Adrenal gland (tissue), 12 donors: Measurements from ENCODE around the gene PLXNC1. TPM values are rescaled to one million over a fixed set of nuclear protein-coding genes. Genes with fewer than 3 reads are reported as not detected.

Experiments used
- DNase-seq, 7 donors: peaks; one replicate each; pipeline ENCODE4 v3.0.0-alpha.2; 2019 to 2020
- H3K27ac ChIP-seq, 5 donors: fragments of 200-600 bp; sonication (generic) in 4 of 5; 1 replicate in 3 of 5; 2 replicates in 2 of 5; pipeline versions ENCODE4 v1.5.1 to v1.8.0; 2016 to 2020; ENCODE audit warnings: mild to moderate bottlenecking in 1 of 5
- H3K27me3 ChIP-seq: fragments of 200-600 bp; 2 replicates; pipeline ENCODE4 v1.8.0; 2021
- H3K36me3 ChIP-seq, 2 donors: fragments of 200-600 bp; replicated peaks in 1 of 2; 1 replicate in 1 of 2; 2 replicates in 1 of 2; pipeline versions ENCODE4 v1.5.1 to v1.8.0; 2018 to 2022
- H3K4me1 ChIP-seq, 2 donors: fragments of 200-600 bp; replicated peaks in 1 of 2; 1 replicate in 1 of 2; 2 replicates in 1 of 2; pipeline versions ENCODE4 v1.5.1 to v1.8.0; 2018 to 2021
- H3K4me3 ChIP-seq, 4 donors: fragments of 200-600 bp; sonication (generic) in 3 of 4; one replicate each; pipeline ENCODE4 v1.5.1; 2016 to 2018
- H3K9me3 ChIP-seq, 3 donors: fragments of 200-600 bp; sonication (generic) in 1 of 3; replicated peaks in 1 of 3; 1 replicate in 2 of 3; 2 replicates in 1 of 3; pipeline versions ENCODE4 v1.5.1 to v1.8.0; 2016 to 2021
- CTCF ChIP-seq, 6 experiments: fragments of 450-650 bp in 4 of 6; fragments of 200-600 bp in 2 of 6; sonication (generic) in 1 of 6; IDR thresholded peaks; 1 replicate in 5 of 6; 2 replicates in 1 of 6; pipeline versions ENCODE4 v1.5.1 to v1.8.0; 2016 to 2021; ENCODE audit warnings: antibody characterized with exemption in 6 of 6, mild to moderate bottlenecking in 2 of 6, moderate library complexity in 1 of 6
- POLR2A ChIP-seq, 2 donors: fragments of 450-650 bp; IDR thresholded peaks; one replicate each; pipeline ENCODE4 v1.6.1; 2017; ENCODE audit warnings: antibody characterized with exemption in 2 of 2, mild to moderate bottlenecking in 2 of 2, moderate library complexity in 1 of 2
- WGBS, 4 donors: extraction: QIAGEN DNeasy Blood & Tissue Kit in 2 of 4; methylation state at CpG; one replicate each; pipeline versions ENCODE4 v1.1.5 to v1.1.7; 2013 to 2017; 5-methylcytosine and 5-hydroxymethylcytosine counted together
- intact Hi-C, 2 donors: fragments of 100-400 bp; cut with DNase I; formaldehyde crosslinking; loops; one replicate each; pipeline versions ENCODE4 v1.14.1 to v1.15.0; 2022 to 2023
- polyA plus RNA-seq, 3 donors: library from polyadenylated mRNA; stranded (reverse); fragments of 200-250 nt in 2 of 3; fragments of 350-450 nt in 1 of 3; fragmentation: Illumina TruSeq in 1 of 3; extraction: RNeasy Lipid Tissue Mini Kit (QIAGEN cat#74804) in 1 of 3; gene quantifications; one replicate each; pipeline ENCODE4 v1.2.3, GENCODE V29; 2013 to 2014
- total RNA-seq, 9 donors: library from RNA; depleted of rRNA in 4 of 9; stranded (reverse); fragments of >200 nt in 4 of 9; fragments of 120-200 nt in 1 of 9; fragmentation: NEBNext Ultra II Directional in 1 of 9; extraction: Animal tissue kit (Norgen Biotek cat#: 25700) in 1 of 9; gene quantifications; one replicate each; pipeline versions ENCODE4 v1.1.0 to v1.2.4, GENCODE V29; 2013 to 2023
- donor health status: healthy with polysubstance abuse.
- donor health status: Bipolar disorder and iron deficiency.
- donor health status: DM: yes; HTN: yes; CAD: no.
- donor health status: DM: no; HTN: no; CAD: no.
- donor health status: DM: no; HTN: no; CAD: no.
- donor health status: DM: yes; HTN: yes; CAD: no.

The PLXNC1 gene
- total and polyA plus RNA-seq, 12 donors = 2.5 to 23.4 (median 12.3) TPM

GRCh38 chr12:94144781-94145180, 3.6 kb upstream of the PLXNC1 start:
- H3K9me3 ChIP-seq = no peaks in the 10 kb centered on the region
- TF ChIP-seq POLR2A (IDR thresholded peaks at IDR 0.05) = no peak
- no peak for TF ChIP-seq CTCF (IDR thresholded peaks at IDR 0.05)
- no peak overlapping the region for H3K4me3 ChIP-seq
- no peak for DNase-seq
- peaks cover 9% of the 10 kb centered on the region for H3K27me3 ChIP-seq
- H3K36me3 ChIP-seq = no peaks in the 10 kb centered on the region
- H3K27ac ChIP-seq = no peak overlapping the region
- 63 to 79% (median 76%) methylated on average over 3 of the region's 3 CpGs for WGBS, 4 donors
- H3K4me1 ChIP-seq = no peaks in the 10 kb centered on the region
- intact Hi-C loops = loop anchor here in 1 of 2 donors (5.0 to 10.0 kb wide), 2 partner anchors 290 to 388 kb away; no protein-coding TSS in a partner anchor

- DNase-seq = peak in 1 of 7 donors; percentile 64
- TF ChIP-seq CTCF (IDR thresholded peaks at IDR 0.05) (peak in 5 of 6 experiments; percentile 24 to 60 (median 40)), POLR2A (IDR thresholded peaks at IDR 0.05) (no peak)
- Histone ChIP-seq H3K27me3 (peaks cover 10% of the 10 kb centered on the region), H3K9me3 (no peaks in the 10 kb centered on the region), H3K4me1 (no peaks in the 10 kb centered on the region), H3K4me3 (no peak overlapping the region), H3K27ac (no peak overlapping the region), H3K36me3 (no peaks in the 10 kb centered on the region)
- intact Hi-C loops = loop anchor here in 1 of 2 donors (10.0 kb wide), 1 partner anchor 289 kb away; no protein-coding TSS in a partner anchor
- WGBS, 4 donors = 48 to 55% (median 52%) methylated on average over 11 to 12 of the region's 12 CpGs
These were observed 3.0 kb upstream of the PLXNC1 start for GRCh38 chr12:94145191-94145983.

GRCh38 chr12:94146166-94146936, 2.0 kb upstream of the PLXNC1 start:
- Histone ChIP-seq H3K4me3 (no peak overlapping the region), H3K36me3 (no peaks in the 10 kb centered on the region), H3K27ac (no peak overlapping the region), H3K27me3 (peaks cover 10% of the 10 kb centered on the region), H3K9me3 (no peaks in the 10 kb centered on the region), H3K4me1 (no peaks in the 10 kb centered on the region)
- TF ChIP-seq POLR2A (IDR thresholded peaks at IDR 0.05) = no peak
- TF ChIP-seq CTCF (IDR thresholded peaks at IDR 0.05) = no peak
- intact Hi-C loops = loop anchor here in 1 of 2 donors (10.0 kb wide), 1 partner anchor 288 kb away; no protein-coding TSS in a partner anchor
- WGBS, 4 donors = 67 to 74% (median 70%) methylated on average over 8 to 9 of the region's 9 CpGs
- DNase-seq = no peak

- H3K4me1 ChIP-seq = peaks cover 0 to 1% of the 10 kb centered on the region in 2 donors
- H3K4me3 ChIP-seq = peak overlapping the region in 1 of 4 donors; percentile 72
- intact Hi-C loops = loop anchor here in 1 of 2 donors (10.0 kb wide), 1 partner anchor 287 kb away; no protein-coding TSS in a partner anchor
- H3K27ac ChIP-seq = peak overlapping the region in 1 of 5 donors; percentile 56
- H3K27me3 ChIP-seq = peaks cover 10% of the 10 kb centered on the region
- DNase-seq = no peak
- no peaks in the 10 kb centered on the region for H3K36me3 ChIP-seq
- WGBS, 4 donors = 55 to 60% (median 56%) methylated on average over 12 to 13 of the region's 13 CpGs
- no peaks in the 10 kb centered on the region for H3K9me3 ChIP-seq
- no peak for TF ChIP-seq CTCF (IDR thresholded peaks at IDR 0.05)
- no peak for TF ChIP-seq POLR2A (IDR thresholded peaks at IDR 0.05)
These were observed 888 bp upstream of the PLXNC1 start for GRCh38 chr12:94147387-94147990.
